GM23248 (cell line): Measurements from ENCODE around the gene ITGB4. TPM values are rescaled to one million over a fixed set of nuclear protein-coding genes. Genes with fewer than 3 reads are reported as not detected.

Experiments used
- DNase-seq: peaks from one replicate; pipeline ENCODE4 v3.0.0-alpha.2; 2015
- H2AFZ ChIP-seq: fragments of 200-600 bp; sonication (generic); 2 replicates; pipeline ENCODE4 v1.6.1; 2016; ENCODE audit warnings: antibody characterized with exemption
- H3F3A ChIP-seq: fragments of 200-600 bp; sonication (generic); 2 replicates; pipeline ENCODE4 v1.6.1; 2016; ENCODE audit warnings: mild to moderate bottlenecking, antibody characterized with exemption, mixed run types; ENCODE audit not compliant: insufficient read depth
- H3K27ac ChIP-seq: fragments of 200-600 bp; sonication (generic); 2 replicates; pipeline ENCODE4 v1.5.1; 2016; ENCODE audit warnings: mild to moderate bottlenecking
- H3K27me3 ChIP-seq: fragments of 200-600 bp; sonication (generic); replicated peaks from 2 replicates; pipeline ENCODE4 v1.6.1; 2016; ENCODE audit warnings: mild to moderate bottlenecking; ENCODE audit not compliant: insufficient read depth
- H3K36me3 ChIP-seq: fragments of 200-600 bp; sonication (generic); 2 replicates; pipeline ENCODE4 v1.6.1; 2016; ENCODE audit warnings: low read depth, mild to moderate bottlenecking
- H3K4me1 ChIP-seq: fragments of 200-600 bp; sonication (generic); 2 replicates; pipeline ENCODE4 v1.6.1; 2016; ENCODE audit warnings: mild to moderate bottlenecking; ENCODE audit not compliant: insufficient read depth
- H3K4me2 ChIP-seq: fragments of 200-600 bp; sonication (generic); one replicate; pipeline ENCODE4 v1.6.1; 2016; ENCODE audit warnings: mild to moderate bottlenecking; ENCODE audit not compliant: unreplicated experiment
- H3K4me3 ChIP-seq: fragments of 200-600 bp; sonication (generic); 2 replicates; pipeline ENCODE4 v1.5.1; 2016; ENCODE audit warnings: mild to moderate bottlenecking
- H3K79me2 ChIP-seq: fragments of 200-600 bp; sonication (generic); 2 replicates; pipeline ENCODE4 v1.6.1; 2016; ENCODE audit warnings: mild to moderate bottlenecking; ENCODE audit not compliant: insufficient read depth
- H3K9ac ChIP-seq: fragments of 200-600 bp; sonication (generic); 2 replicates; pipeline ENCODE4 v1.6.1; 2016; ENCODE audit warnings: mild to moderate bottlenecking
- H3K9me2 ChIP-seq: fragments of 200-600 bp; sonication (generic); 2 replicates; pipeline ENCODE4 v1.6.1; 2016; ENCODE audit warnings: mixed run types, mild to moderate bottlenecking, moderate library complexity; ENCODE audit not compliant: insufficient read depth
- H3K9me3 ChIP-seq: fragments of 200-600 bp; sonication (generic); one replicate; pipeline ENCODE4 v1.6.1; 2017; ENCODE audit warnings: low read depth
- H4K20me1 ChIP-seq: fragments of 200-600 bp; sonication (generic); 2 replicates; pipeline ENCODE4 v1.6.0; 2016; ENCODE audit not compliant: insufficient read depth
- EZH2 ChIP-seq: fragments of 200-600 bp; sonication (generic); IDR thresholded peaks from 2 replicates; pipeline ENCODE4 v1.6.1; 2018; ENCODE audit warnings: antibody characterized with exemption, mild to moderate bottlenecking; ENCODE audit not compliant: insufficient read depth, poor library complexity, severe bottlenecking
- EZH2phosphoT487 ChIP-seq: fragments of 200-600 bp; sonication (generic); IDR thresholded peaks from 2 replicates; pipeline ENCODE4 v1.6.1; 2018; ENCODE audit warnings: antibody characterized with exemption, moderate library complexity, mild to moderate bottlenecking, low read depth; ENCODE audit not compliant: insufficient read depth
- WGBS, 2 experiments: methylation state at CpG; one replicate each; pipeline ENCODE4 v1.1.6; 2015 to 2017; ENCODE audit warnings: low lambda C conversion rate in 2 of 2, low coverage in 1 of 2; ENCODE audit errors: missing lambda C conversion rate in 2 of 2; 5-methylcytosine and 5-hydroxymethylcytosine counted together
- in situ Hi-C: fragments of 300-500 bp; cut with MboI; formaldehyde crosslinking; loops from 2 replicates; pipeline ENCODE4 v1.15.0; 2020
- polyA plus RNA-seq: library from polyadenylated mRNA; unstranded; fragments of >200 nt; fragmentation: Nextera tagmentation; extraction: Ambion mirVana; gene quantifications from 2 replicates; pipeline ENCODE4 v1.2.1, GENCODE V29; 2016
- total RNA-seq: library from RNA; depleted of rRNA; stranded (reverse); fragments of >200 nt; shearing (Covaris generic); gene quantifications from 2 replicates; pipeline ENCODE4 v1.2.3, GENCODE V29; 2014; rRNA removed

ITGB4 gene
- total RNA-seq (under 0.01 TPM in 1 of 2 replicates, not detected in the other), polyA plus RNA-seq (1.1 and 1.5 TPM in 2 replicates)

DNA sequence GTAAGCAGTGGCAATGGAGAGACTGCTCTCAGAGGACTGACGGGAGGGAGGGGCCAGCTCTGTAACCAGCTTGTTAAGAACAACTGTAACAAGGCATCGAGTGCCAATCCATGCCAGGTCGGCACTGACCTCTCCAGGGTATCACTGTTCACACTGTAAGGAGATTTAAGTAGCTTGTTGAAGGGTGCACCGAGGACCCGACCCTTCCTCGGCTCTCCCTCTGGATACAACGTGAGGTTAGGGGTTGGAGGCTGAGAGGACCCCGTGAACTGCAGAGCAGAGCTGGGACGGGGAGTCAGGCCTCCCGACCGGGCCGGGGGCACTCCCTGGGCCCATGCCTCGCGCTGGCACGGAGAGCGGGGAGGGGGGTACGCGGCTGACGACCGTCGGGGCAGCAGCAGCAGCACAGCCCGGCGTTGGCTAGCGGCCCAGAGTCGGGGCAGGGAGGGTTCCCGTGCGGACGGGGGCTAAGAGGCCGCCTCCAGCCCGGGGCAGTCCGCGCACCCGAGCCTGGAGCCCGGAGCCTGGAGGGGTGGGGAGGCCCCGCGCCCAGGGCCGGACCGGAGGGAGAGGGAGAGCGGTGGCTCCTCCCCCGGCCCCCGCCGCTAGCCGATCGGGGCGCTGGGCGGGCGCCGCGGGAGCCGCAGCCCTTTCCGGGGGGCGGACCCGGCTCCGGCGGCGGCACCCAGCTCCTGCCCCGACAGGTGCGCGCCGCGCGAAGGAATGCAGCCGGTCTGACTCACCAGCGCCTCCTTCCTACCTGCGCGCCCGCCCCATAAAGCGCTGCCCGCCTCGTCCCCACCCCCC, at the start of gene ITGB4:
TSS of gene ITGB4 (plus strand) at position 804 of the 807 bp plus-strand sequence. CDS start 3,245 bp downstream, outside the sequence.
- Histone ChIP-seq H3K4me3 (peak within 1 kb of the TSS; percentile 32; the same call in 1 of the 2 replicates), H3K4me1 (no peaks in the 10 kb centered on the region), H3K9me2 (no peaks in the 10 kb centered on the region), H3K4me2 (peak within 1 kb of the TSS; percentile 7), H3K79me2 (no peaks in the 10 kb centered on the region), H3K36me3 (no peaks in the 10 kb centered on the region), H3K27ac (no peak within 1 kb of the TSS), H3K27me3 (peaks cover 21% of the 10 kb centered on the region), H3K9ac (no peak within 1 kb of the TSS), H3F3A (no peaks in the 10 kb centered on the region), H3K9me3 (no peaks in the 10 kb centered on the region), H2AFZ (0 out of 2 replicates have a peak within 1 kb of the TSS, but pooled peaks have one; percentile 29), H4K20me1 (no peaks in the 10 kb centered on the region)
- TF ChIP-seq EZH2 = peak; percentile 78
- TF ChIP-seq EZH2phosphoT487 = 0 out of 2 replicates have a peak, but pooled peaks have one; percentile 35
- 5 to 9% methylated on average over 36 to 45 of the region's 70 CpGs for WGBS, 2 experiments
- peak; percentile 20 for DNase-seq
- in situ Hi-C loops = no loop called here

DNA sequence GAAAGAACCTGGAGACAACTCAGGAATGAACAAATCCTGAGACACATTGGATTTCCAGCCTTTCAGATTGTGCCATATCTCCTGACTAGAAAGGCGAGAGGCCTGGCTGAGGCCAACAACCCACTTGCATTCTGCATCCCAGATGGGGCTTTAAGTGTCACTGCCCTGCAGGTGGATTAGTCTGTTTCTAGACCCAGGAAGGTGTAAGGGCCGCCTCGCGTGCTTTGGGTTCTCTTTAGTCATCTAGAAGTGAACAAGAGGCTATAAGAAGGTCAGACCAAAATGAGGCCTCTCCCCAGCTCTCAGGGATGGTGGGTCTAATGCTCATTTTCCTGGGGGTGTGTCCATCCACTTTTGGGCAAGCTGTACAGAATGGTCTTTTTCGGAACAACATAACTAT, 49.2 kb upstream of the ITGB4 start:
- TF ChIP-seq EZH2phosphoT487 (no peak), EZH2 (no peak)
- no peaks in the 10 kb centered on the region for H3K9me2 ChIP-seq
- no peak for DNase-seq
- peaks cover 24% of the 10 kb centered on the region; the same call in 1 of the 2 replicates for H3F3A ChIP-seq
- H2AFZ ChIP-seq = no peak overlapping the region
- peaks cover 48% of the 10 kb centered on the region for H3K36me3 ChIP-seq
- no peaks in the 10 kb centered on the region for H4K20me1 ChIP-seq
- H3K9me3 ChIP-seq = no peaks in the 10 kb centered on the region
- H3K4me3 ChIP-seq = no peak overlapping the region
- H3K79me2 ChIP-seq = peaks cover 87% of the 10 kb centered on the region
- in situ Hi-C loops = loop anchor here (5.0 kb wide), 1 partner anchor 75 kb away; no protein-coding TSS in a partner anchor
- 88 to 95% methylated on average over 5 of the region's 5 CpGs for WGBS, 2 experiments
- H3K27ac ChIP-seq = no peak overlapping the region
- H3K9ac ChIP-seq = no peak overlapping the region
- peaks cover 9% of the 10 kb centered on the region for H3K4me1 ChIP-seq
- H3K4me2 ChIP-seq = no peak overlapping the region
- no peaks in the 10 kb centered on the region for H3K27me3 ChIP-seq

DNA sequence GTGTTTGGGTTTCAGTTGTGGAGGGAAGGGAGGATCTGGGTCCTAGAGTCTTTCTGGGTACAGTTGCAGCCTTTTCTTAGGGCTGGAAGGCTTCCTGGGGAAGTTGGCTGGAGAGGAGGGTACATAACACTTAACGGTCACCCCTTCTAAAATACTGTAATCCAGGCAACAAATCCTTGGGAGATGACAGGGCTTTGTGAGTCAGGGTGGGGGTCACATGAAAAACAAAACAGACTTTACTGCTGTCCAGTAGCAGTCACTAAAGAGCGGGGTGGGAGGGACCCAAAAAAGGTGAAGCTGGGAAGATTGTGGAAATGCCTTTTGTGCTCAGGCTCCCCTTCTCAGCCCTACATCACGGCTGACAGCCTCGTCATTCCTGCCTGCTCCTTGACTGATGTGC, 47.8 kb upstream of the ITGB4 start:
- in situ Hi-C loops = loop anchor here (5.0 kb wide), 1 partner anchor 74 kb away; no protein-coding TSS in a partner anchor
- peaks cover 24% of the 10 kb centered on the region; the same call in 1 of the 2 replicates for H3F3A ChIP-seq
- H3K36me3 ChIP-seq = peaks cover 48% of the 10 kb centered on the region
- no peak overlapping the region for H3K27ac ChIP-seq
- H3K4me3 ChIP-seq = no peak overlapping the region
- H3K9ac ChIP-seq = no peak overlapping the region
- H4K20me1 ChIP-seq = no peaks in the 10 kb centered on the region
- WGBS, 2 experiments = 53 to 61% methylated on average over 4 of the region's 4 CpGs
- peaks cover 87% of the 10 kb centered on the region for H3K79me2 ChIP-seq
- no peaks in the 10 kb centered on the region for H3K9me2 ChIP-seq
- H3K27me3 ChIP-seq = no peaks in the 10 kb centered on the region
- no peaks in the 10 kb centered on the region for H3K9me3 ChIP-seq
- H3K4me1 ChIP-seq = peaks cover 4% of the 10 kb centered on the region
- no peak overlapping the region for H3K4me2 ChIP-seq
- TF ChIP-seq EZH2 (no peak), EZH2phosphoT487 (no peak)
- no peak overlapping the region for H2AFZ ChIP-seq
- no peak for DNase-seq

DNA sequence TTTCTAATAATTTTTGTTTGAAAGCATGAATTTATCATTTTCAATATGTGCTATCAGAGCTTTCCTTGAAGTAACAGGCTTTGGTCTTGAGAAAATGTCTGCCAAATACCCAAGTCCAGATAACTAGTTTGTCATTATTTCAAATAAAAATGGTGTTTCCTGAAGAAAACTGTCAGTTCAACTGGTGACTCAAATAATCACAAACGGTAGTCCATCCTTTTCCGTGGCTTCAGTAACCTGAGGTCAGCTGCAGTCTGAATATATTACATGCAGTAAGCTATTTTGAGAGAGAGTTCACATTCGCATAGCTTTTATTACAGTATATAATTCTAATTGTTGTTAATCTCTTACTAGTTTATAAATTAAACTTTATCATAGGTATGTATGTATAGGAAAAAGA, 44.8 kb upstream of the ITGB4 start:
- Histone ChIP-seq H3F3A (peaks cover 48% of the 10 kb centered on the region), H3K79me2 (peaks cover 71% of the 10 kb centered on the region), H3K9me3 (no peaks in the 10 kb centered on the region), H3K36me3 (peaks cover 22% of the 10 kb centered on the region), H3K4me3 (no peak overlapping the region), H4K20me1 (no peaks in the 10 kb centered on the region), H3K4me2 (no peak overlapping the region), H3K27ac (no peak overlapping the region), H3K9me2 (no peaks in the 10 kb centered on the region), H2AFZ (no peak overlapping the region), H3K27me3 (no peaks in the 10 kb centered on the region), H3K4me1 (peaks cover 26% of the 10 kb centered on the region), H3K9ac (no peak overlapping the region)
- no peak for DNase-seq
- WGBS, 2 experiments = 75 to 77% methylated on average over 3 of the region's 3 CpGs
- TF ChIP-seq EZH2 (no peak), EZH2phosphoT487 (no peak)
- in situ Hi-C loops = no loop called here
